Fibroblast of mammary gland (primary cell): Measurements from ENCODE around the gene NFKBIA.
A peak's percentile ranks its signal among the peaks of the same experiment; 100 is the strongest.
"Not testable (repeated sequence)": the region's sequence is repeated elsewhere in the genome, so short reads cannot be mapped to it uniquely, and the experiment has no call there.

Source experiments
- DNase-seq: peaks from one replicate; pipeline ENCODE4 v3.0.0-alpha.2; 2010; ENCODE audit warnings: low read depth
- H3K4me3 ChIP-seq: 2 replicates; pipeline ENCODE4 v1.5.1; 2011; ENCODE audit warnings: low read depth, mild to moderate bottlenecking, low read length, moderate library complexity; ENCODE audit not compliant: control insufficient read depth
- TF ChIP-seq, protein P1 (sequence below): conservative IDR thresholded peaks from 2 replicates; pipeline ENCODE4 v1.5.1; 2011; ENCODE audit warnings: low read depth, low read length, inconsistent platforms; ENCODE audit not compliant: control insufficient read depth, insufficient read depth

Gene NFKBIA

DNA sequence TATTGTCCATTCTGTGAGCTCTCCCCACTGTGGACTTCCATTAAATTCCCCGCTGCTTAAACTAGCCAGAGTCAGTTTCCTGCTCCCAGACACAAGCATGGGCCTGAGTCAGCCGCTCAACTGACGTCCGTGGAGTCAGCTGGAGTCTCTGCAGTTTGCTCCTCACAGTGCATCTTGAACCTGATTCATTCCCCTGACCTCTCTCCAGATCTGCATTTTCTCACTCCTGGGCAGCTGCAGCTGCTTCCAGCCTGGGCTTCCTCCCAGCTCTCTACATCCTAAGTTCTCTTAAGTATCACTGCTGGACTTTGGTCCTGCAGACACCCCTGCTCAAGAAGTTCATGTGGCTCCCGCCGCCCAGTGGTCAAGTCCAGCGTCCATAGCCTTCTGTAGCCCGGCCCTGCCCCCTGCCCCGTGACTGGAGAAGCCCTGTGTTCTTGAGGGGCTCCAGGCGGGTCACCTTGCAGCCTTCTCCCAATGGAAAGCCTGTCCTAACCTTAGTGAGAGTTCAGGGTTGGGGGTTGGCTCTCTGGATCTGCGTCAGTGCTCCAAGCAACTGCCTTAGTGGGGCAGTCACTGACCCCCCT is 20.0 kb downstream of the NFKBIA start:
- DNase-seq = peak; percentile 98
- no peak overlapping the region for H3K4me3 ChIP-seq
- TF ChIP-seq, protein P1, sequence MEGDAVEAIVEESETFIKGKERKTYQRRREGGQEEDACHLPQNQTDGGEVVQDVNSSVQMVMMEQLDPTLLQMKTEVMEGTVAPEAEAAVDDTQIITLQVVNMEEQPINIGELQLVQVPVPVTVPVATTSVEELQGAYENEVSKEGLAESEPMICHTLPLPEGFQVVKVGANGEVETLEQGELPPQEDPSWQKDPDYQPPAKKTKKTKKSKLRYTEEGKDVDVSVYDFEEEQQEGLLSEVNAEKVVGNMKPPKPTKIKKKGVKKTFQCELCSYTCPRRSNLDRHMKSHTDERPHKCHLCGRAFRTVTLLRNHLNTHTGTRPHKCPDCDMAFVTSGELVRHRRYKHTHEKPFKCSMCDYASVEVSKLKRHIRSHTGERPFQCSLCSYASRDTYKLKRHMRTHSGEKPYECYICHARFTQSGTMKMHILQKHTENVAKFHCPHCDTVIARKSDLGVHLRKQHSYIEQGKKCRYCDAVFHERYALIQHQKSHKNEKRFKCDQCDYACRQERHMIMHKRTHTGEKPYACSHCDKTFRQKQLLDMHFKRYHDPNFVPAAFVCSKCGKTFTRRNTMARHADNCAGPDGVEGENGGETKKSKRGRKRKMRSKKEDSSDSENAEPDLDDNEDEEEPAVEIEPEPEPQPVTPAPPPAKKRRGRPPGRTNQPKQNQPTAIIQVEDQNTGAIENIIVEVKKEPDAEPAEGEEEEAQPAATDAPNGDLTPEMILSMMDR = peak; percentile 36

GRCh38 chr14:35383569-35384454 is 20.7 kb downstream of the NFKBIA start:
- TF ChIP-seq, protein P1 = no peak
- no peak overlapping the region for H3K4me3 ChIP-seq
- DNase-seq = no peak

DNA sequence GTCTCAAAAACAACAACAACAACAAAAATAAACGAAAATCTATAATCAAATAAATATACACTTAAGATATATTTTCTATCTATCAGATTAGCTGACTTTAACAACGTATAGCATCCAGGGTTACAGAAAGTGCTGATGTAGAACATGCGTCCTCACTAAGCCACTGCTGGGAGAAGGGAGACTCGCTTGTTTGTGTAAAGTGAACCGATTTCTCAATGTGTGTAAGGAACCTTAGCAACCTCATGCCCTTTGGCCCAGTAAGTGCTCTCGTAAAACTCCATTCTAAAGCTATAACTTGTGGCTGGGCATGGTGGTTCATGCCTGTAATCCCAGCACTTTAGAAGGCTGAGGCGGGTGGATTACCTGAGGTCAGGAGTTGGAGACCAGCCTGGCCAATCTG is 23.8 kb downstream of the NFKBIA start:
- TF ChIP-seq, protein P1 = no peak
- no peak for DNase-seq
- no peak overlapping the region for H3K4me3 ChIP-seq

- not testable (repeated sequence) for DNase-seq, H3K4me3 ChIP-seq
These were observed 25.2 kb downstream of the NFKBIA start for GRCh38 chr14:35379234-35379933.

DNA sequence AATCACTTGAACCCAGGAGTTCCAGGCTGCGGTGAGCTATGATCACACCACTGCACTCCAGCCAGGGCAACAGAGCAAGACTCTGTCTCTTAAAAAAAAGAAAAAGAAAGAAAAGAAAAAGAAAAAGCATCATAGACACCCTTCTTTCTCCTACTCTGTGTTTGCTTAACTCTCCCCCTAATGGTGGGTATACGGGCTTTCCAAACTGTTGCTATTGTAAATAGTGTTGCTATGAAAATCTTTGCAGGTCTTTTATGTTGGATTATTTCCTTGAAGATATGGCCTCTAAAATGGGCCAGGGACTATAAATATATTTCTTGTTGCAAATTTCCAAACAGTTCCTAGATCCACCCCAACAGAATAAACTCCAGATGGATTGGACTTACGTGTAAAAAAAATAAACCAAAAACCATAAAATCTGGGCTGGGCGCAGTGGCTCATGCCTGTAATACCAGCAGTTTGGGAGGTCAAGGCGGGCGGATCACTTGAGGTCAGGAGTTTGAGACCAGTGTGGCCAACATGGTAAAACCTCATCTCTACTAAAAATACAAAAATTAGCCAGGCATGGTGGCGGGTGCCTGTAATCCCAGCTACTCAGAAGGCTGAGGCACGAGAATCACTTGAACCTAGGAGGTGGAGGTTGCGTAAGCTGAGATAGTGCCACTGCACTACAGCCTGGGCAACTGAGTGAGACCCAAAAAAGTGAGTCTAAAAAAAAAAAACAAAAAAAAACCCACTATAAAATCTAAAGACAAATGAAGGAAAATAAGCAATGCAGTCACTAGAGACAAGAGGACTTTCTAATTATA is 25.9 kb downstream of the NFKBIA start:
- no peak overlapping the region for H3K4me3 ChIP-seq
- peak; percentile 74 for DNase-seq
- TF ChIP-seq, protein P1 = no peak

DNA sequence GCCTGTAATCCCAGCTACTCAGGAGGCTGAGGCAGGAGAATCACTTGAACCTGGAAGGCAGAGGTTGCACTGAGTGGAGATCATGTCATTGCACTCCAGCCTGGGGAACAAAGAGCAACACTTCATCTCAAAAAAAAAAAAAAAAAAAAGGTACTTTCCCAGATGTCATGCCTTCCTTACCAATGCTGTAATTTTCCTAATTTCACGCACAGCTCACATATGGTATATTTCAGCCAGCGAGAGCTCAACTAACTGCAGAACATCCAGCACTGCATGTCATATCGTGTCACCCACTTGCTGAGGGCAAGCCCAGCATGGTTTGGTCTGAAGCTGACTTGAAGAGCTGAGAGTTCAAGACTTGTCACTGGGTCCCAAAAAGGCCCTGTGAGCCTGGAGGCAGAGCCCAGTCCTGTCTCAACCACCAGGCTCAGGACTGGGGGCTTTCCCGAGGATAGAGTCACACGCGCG is 29.0 kb downstream of the NFKBIA start:
- DNase-seq = peak; percentile 58
- H3K4me3 ChIP-seq = no peak overlapping the region
- TF ChIP-seq, protein P1 = no peak
